Measurements from ENCODE around the gene MACROD2. TPM values are rescaled to one million over a fixed set of nuclear protein-coding genes. Genes with fewer than 3 reads are reported as not detected.

Gene MACROD2
- total RNA-seq, 1 donor from 2014 or later: 2.5 TPM

DNA sequence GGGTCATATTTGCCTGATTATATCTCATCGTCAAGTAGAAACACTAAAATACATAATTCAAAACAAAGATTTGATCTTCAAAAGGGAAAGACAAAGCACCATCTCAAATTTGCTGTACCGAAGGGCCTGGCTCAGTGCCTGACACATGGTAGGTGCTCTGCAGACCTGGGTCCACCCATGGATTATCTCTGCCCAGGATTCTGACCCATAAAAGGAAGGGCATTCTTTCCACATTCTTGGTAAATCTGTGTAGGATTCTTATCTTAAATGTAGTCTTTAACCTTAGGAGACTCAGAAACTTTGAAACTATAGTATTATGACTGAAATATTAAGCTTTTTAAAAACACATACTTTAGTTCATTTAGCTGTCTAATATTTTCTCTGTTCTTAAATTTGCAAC, 616.2 kb downstream of the MACROD2 start:
- no peaks in the 10 kb centered on the region for H3K36me3 Mint-ChIP-seq (ENCODE audit: unreplicated experiment)
- H3K9me3 Mint-ChIP-seq (ENCODE audit: unreplicated experiment): peaks cover 10% of the 10 kb centered on the region
- no peak overlapping the region for H3K27ac Mint-ChIP-seq (ENCODE audit: unreplicated experiment)
- no peaks in the 10 kb centered on the region for H3K27me3 Mint-ChIP-seq (ENCODE audit: unreplicated experiment)
- no peak for DNase-seq (ENCODE audit: extremely low spot score, unreplicated experiment)
- no peaks in the 10 kb centered on the region for H3K4me1 Mint-ChIP-seq (ENCODE audit: unreplicated experiment)
- no peak overlapping the region for H3K4me3 Mint-ChIP-seq (ENCODE audit: unreplicated experiment)
- TF ChIP-seq, protein P1, sequence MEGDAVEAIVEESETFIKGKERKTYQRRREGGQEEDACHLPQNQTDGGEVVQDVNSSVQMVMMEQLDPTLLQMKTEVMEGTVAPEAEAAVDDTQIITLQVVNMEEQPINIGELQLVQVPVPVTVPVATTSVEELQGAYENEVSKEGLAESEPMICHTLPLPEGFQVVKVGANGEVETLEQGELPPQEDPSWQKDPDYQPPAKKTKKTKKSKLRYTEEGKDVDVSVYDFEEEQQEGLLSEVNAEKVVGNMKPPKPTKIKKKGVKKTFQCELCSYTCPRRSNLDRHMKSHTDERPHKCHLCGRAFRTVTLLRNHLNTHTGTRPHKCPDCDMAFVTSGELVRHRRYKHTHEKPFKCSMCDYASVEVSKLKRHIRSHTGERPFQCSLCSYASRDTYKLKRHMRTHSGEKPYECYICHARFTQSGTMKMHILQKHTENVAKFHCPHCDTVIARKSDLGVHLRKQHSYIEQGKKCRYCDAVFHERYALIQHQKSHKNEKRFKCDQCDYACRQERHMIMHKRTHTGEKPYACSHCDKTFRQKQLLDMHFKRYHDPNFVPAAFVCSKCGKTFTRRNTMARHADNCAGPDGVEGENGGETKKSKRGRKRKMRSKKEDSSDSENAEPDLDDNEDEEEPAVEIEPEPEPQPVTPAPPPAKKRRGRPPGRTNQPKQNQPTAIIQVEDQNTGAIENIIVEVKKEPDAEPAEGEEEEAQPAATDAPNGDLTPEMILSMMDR (IDR thresholded peaks at IDR 0.05): no peak

DNA sequence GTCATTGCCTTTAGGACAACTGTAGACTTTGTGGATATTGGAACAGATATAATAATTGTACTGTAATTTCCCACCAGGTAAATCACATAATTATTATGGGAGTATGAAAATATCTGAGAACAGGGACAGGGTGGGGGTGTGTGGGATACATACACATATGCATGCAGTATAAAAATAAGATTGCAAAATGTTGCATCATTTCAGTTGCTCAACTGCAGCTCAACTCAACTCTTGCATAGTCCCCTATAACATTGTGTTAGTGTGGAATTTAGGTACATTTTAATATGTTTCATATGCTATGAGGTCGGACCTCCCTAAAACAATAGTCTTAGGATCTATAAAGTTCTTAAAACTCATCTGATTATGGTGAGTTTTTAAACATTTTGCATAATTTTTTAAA, 617.1 kb downstream of the MACROD2 start:
- peaks cover 10% of the 10 kb centered on the region for H3K9me3 Mint-ChIP-seq (ENCODE audit: unreplicated experiment)
- H3K27ac Mint-ChIP-seq (ENCODE audit: unreplicated experiment): no peak overlapping the region
- H3K4me3 Mint-ChIP-seq (ENCODE audit: unreplicated experiment): no peak overlapping the region
- no peaks in the 10 kb centered on the region for H3K27me3 Mint-ChIP-seq (ENCODE audit: unreplicated experiment)
- H3K36me3 Mint-ChIP-seq (ENCODE audit: unreplicated experiment): no peaks in the 10 kb centered on the region
- TF ChIP-seq, protein P1 (IDR thresholded peaks at IDR 0.05): no peak
- no peaks in the 10 kb centered on the region for H3K4me1 Mint-ChIP-seq (ENCODE audit: unreplicated experiment)
- no peak for DNase-seq (ENCODE audit: extremely low spot score, unreplicated experiment)

DNA sequence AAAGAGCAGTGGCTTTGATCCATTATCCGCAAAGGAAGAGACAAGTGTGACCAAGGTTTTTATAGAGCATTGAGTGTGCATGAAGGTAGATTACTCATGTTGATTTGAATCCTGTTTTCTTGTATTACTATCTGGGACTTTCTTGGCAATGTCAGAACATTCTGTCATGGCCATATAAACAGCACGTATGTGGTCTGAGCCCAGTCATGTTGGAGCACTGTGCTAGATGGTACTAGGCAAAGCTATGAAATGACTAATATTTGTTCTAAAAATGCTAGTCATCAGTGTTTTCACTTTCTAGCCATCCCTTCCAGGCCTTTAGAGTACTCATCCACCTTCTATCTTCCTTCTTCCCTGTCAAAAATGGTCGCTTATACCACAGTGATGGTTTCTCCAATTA, 620.7 kb downstream of the MACROD2 start:
- peaks cover 7% of the 10 kb centered on the region for H3K9me3 Mint-ChIP-seq (ENCODE audit: unreplicated experiment)
- H3K4me3 Mint-ChIP-seq (ENCODE audit: unreplicated experiment): no peak overlapping the region
- H3K4me1 Mint-ChIP-seq (ENCODE audit: unreplicated experiment): no peaks in the 10 kb centered on the region
- H3K27me3 Mint-ChIP-seq (ENCODE audit: unreplicated experiment): no peaks in the 10 kb centered on the region
- DNase-seq (ENCODE audit: extremely low spot score, unreplicated experiment): no peak
- H3K27ac Mint-ChIP-seq (ENCODE audit: unreplicated experiment): no peak overlapping the region
- no peaks in the 10 kb centered on the region for H3K36me3 Mint-ChIP-seq (ENCODE audit: unreplicated experiment)
- TF ChIP-seq, protein P1 (IDR thresholded peaks at IDR 0.05): no peak

DNA sequence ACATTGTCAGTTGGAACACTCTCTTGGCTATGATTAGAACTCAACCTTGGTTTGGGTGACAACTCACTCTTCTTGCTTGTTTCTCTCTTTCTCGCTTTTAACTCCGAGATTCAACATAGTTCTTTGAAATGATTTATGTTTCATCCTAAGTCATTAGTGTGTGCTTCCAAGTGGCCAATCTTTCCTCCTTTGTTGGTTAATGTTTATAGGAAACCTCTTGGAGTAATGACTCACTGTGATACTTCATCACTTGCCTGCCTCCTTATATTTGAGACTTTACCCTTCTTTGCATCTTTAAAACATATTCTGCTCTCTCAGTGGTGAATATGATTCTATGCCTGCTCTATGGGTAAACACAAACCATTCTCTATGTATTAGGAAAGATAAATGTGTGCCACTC, 621.8 kb downstream of the MACROD2 start:
- H3K36me3 Mint-ChIP-seq (ENCODE audit: unreplicated experiment): no peaks in the 10 kb centered on the region
- H3K9me3 Mint-ChIP-seq (ENCODE audit: unreplicated experiment): peaks cover 7% of the 10 kb centered on the region
- no peaks in the 10 kb centered on the region for H3K27me3 Mint-ChIP-seq (ENCODE audit: unreplicated experiment)
- no peaks in the 10 kb centered on the region for H3K4me1 Mint-ChIP-seq (ENCODE audit: unreplicated experiment)
- no peak overlapping the region for H3K27ac Mint-ChIP-seq (ENCODE audit: unreplicated experiment)
- no peak for DNase-seq (ENCODE audit: extremely low spot score, unreplicated experiment)
- TF ChIP-seq, protein P1 (IDR thresholded peaks at IDR 0.05): no peak
- no peak overlapping the region for H3K4me3 Mint-ChIP-seq (ENCODE audit: unreplicated experiment)

DNA sequence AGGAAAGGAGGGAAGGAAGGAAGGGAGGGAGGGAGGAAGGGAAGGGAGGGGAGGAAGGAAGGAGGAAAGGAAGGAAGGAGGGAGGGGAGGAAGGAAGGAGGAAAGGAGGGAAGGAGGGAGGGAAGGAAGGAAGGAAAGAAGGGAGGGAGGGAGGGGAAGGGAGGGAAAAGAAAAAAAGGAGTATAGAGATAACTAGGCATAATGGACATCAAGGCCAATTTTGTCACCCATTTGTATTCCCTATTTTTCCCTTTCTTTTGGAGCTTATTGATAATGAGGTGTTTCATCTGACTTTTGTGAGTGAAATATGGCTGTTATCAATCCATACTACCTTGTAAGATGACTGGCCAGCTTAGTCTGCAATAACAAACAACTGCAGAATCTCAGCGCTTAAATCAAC, 624.1 kb downstream of the MACROD2 start:
- no peaks in the 10 kb centered on the region for H3K27me3 Mint-ChIP-seq (ENCODE audit: unreplicated experiment)
- no peak overlapping the region for H3K27ac Mint-ChIP-seq (ENCODE audit: unreplicated experiment)
- no peaks in the 10 kb centered on the region for H3K4me1 Mint-ChIP-seq (ENCODE audit: unreplicated experiment)
- DNase-seq (ENCODE audit: extremely low spot score, unreplicated experiment): no peak
- TF ChIP-seq, protein P1 (IDR thresholded peaks at IDR 0.05): no peak
- peaks cover 7% of the 10 kb centered on the region for H3K9me3 Mint-ChIP-seq (ENCODE audit: unreplicated experiment)
- no peak overlapping the region for H3K4me3 Mint-ChIP-seq (ENCODE audit: unreplicated experiment)
- no peaks in the 10 kb centered on the region for H3K36me3 Mint-ChIP-seq (ENCODE audit: unreplicated experiment)

Data from osteocyte (in vitro differentiated cells).